WTC11 (cell line): ENCODE measurements around the gene MEOX2.

Source experiments
- CBFB ChIP-seq: sonication (generic); formaldehyde crosslinking; IDR thresholded peaks from 2 replicates; pipeline ENCODE4 v1.8.1; 2022; ENCODE audit warnings: mild to moderate bottlenecking, low read depth, missing genetic modification reagents
- CTCF ChIP-seq: fragments of 200-600 bp; IDR thresholded peaks from 2 replicates; pipeline ENCODE4 v1.8.0; 2022; ENCODE audit warnings: antibody characterized with exemption
- FOXJ3 ChIP-seq: sonication (generic); formaldehyde crosslinking; IDR thresholded peaks from 2 replicates; pipeline ENCODE4 v1.9.0; 2021; ENCODE audit warnings: missing genetic modification reagents, mild to moderate bottlenecking, borderline replicate concordance
- JUN ChIP-seq: sonication (generic); formaldehyde crosslinking; IDR thresholded peaks from 2 replicates; pipeline ENCODE4 v1.8.0; 2023; ENCODE audit warnings: mild to moderate bottlenecking, missing genetic modification reagents
- MAX ChIP-seq: sonication (generic); formaldehyde crosslinking; IDR thresholded peaks from 2 replicates; pipeline ENCODE4 v1.8.0; 2022; ENCODE audit warnings: mild to moderate bottlenecking, missing genetic modification reagents
- SMAD4 ChIP-seq: sonication (generic); formaldehyde crosslinking; IDR thresholded peaks from 2 replicates; pipeline ENCODE4 v1.8.0; 2022; ENCODE audit warnings: mild to moderate bottlenecking, missing genetic modification reagents
- USF2 ChIP-seq: sonication (generic); formaldehyde crosslinking; IDR thresholded peaks from 2 replicates; pipeline ENCODE4 v1.8.1; 2023; ENCODE audit warnings: mild to moderate bottlenecking, missing genetic modification reagents, moderate library complexity
- ZNF532 ChIP-seq: fragments of 250-450 bp; sonication (Bioruptor Pico); IDR thresholded peaks from 2 replicates; pipeline ENCODE4 v1.9.0; 2021; ENCODE audit warnings: mild to moderate bottlenecking, borderline replicate concordance

GRCh38 chr7:15680446-15680845 lies 6.0 kb downstream of the MEOX2 start:
- no peak for TF ChIP-seq JUN (CRISPR knock-in tag)
- TF ChIP-seq CTCF: no peak
- TF ChIP-seq MAX (CRISPR knock-in tag): no peak
- TF ChIP-seq USF2 (CRISPR knock-in tag): no peak
- TF ChIP-seq SMAD4 (CRISPR knock-in tag): no peak
- TF ChIP-seq FOXJ3: no peak
- TF ChIP-seq CBFB (CRISPR knock-in tag): no peak
- no peak for TF ChIP-seq ZNF532 (CRISPR knock-in tag)
